SK-N-SH (cell line): ENCODE data around the gene RCOR1. TPM values are rescaled to one million over a fixed set of nuclear protein-coding genes. Genes with fewer than 3 reads are reported as not detected.

ENCODE experiments used
- CTCF ChIA-PET: fragments of 300-600, 350-600 bp; formaldehyde crosslinking; extraction: SDS; loops from one replicate; lab custom pipeline; 2021; lab: Yijun Ruan, JAX
- POLR2A ChIA-PET: fragments of 350-600 bp; sonication (Branson Sonifier 250); formaldehyde crosslinking; extraction: SDS; loops from one replicate; lab custom pipeline; 2020; ENCODE audit warnings: antibody characterized with exemption, inconsistent platforms; lab: Yijun Ruan, JAX
- DNase-seq: peaks from one replicate; pipeline ENCODE4 v3.0.0; 2012
- H2AFZ ChIP-seq: fragments of 200-600 bp; sonication (generic); 2 replicates; pipeline ENCODE4 v1.8.1; 2016; ENCODE audit warnings: antibody characterized with exemption, mild to moderate bottlenecking, low read depth
- H3F3A ChIP-seq: fragments of 200-600 bp; sonication (generic); replicated peaks from 2 replicates; pipeline ENCODE3; 2016; ENCODE audit warnings: antibody characterized with exemption, mild to moderate bottlenecking; ENCODE audit not compliant: insufficient read depth
- H3K27ac ChIP-seq, 2 experiments: fragments of 200-500 bp in 1 of 2; fragments of 200-600 bp in 1 of 2; sonication (Bioruptor generic) in 1 of 2; sonication (generic), shearing (Covaris generic) in 1 of 2; 2 replicates each; pipeline versions ENCODE4 v1.5.1 to v1.6.1; 2014 to 2016; ENCODE audit warnings: low read depth in 2 of 2, inconsistent platforms in 1 of 2, low read length in 1 of 2, mild to moderate bottlenecking in 1 of 2, mixed read lengths in 1 of 2
- H3K27me3 ChIP-seq: fragments of 200-600 bp; sonication (generic), shearing (Covaris generic); 2 replicates; pipeline ENCODE4 v1.6.1; 2016; ENCODE audit warnings: mixed run types; ENCODE audit not compliant: insufficient read depth
- H3K36me3 ChIP-seq, 2 experiments: fragments of 200-500 bp in 1 of 2; fragments of 200-600 bp in 1 of 2; sonication (Bioruptor generic) in 1 of 2; sonication (generic) in 1 of 2; replicated peaks in 1 of 2; 2 replicates each; pipeline versions ENCODE3 to v1.5.1; 2014 to 2016; ENCODE audit warnings: low read length in 1 of 2, mild to moderate bottlenecking in 1 of 2; ENCODE audit not compliant: insufficient read depth in 2 of 2, control insufficient read depth in 1 of 2
- H3K4me1 ChIP-seq, 2 experiments: fragments of 200-500 bp in 1 of 2; fragments of 200-600 bp in 1 of 2; sonication (Bioruptor generic) in 1 of 2; sonication (generic), shearing (Covaris generic) in 1 of 2; 2 replicates each; pipeline versions ENCODE4 v1.5.1 to v1.6.1; 2014 to 2016; ENCODE audit warnings: low read depth in 1 of 2, low read length in 1 of 2, mixed run types in 1 of 2; ENCODE audit not compliant: insufficient read depth in 2 of 2, control insufficient read depth in 1 of 2
- H3K4me2 ChIP-seq: fragments of 200-600 bp; sonication (generic), shearing (Covaris generic); 2 replicates; pipeline ENCODE4 v1.6.1; 2017; ENCODE audit warnings: mixed run types
- H3K4me3 ChIP-seq, 2 experiments: fragments of 200-500 bp in 1 of 2; fragments of 200-600 bp in 1 of 2; sonication (Bioruptor generic) in 1 of 2; sonication (generic), shearing (Covaris generic) in 1 of 2; 2 replicates each; pipeline versions ENCODE4 v1.5.1 to v1.8.1; 2014 to 2016; ENCODE audit warnings: low read depth in 2 of 2, inconsistent platforms in 1 of 2, low read length in 1 of 2, mild to moderate bottlenecking in 1 of 2, mixed read lengths in 1 of 2, moderate library complexity in 1 of 2
- H3K79me2 ChIP-seq: fragments of 200-600 bp; sonication (generic); 2 replicates; pipeline ENCODE4 v1.8.1; 2017; ENCODE audit warnings: mild to moderate bottlenecking; ENCODE audit not compliant: insufficient read depth
- H3K9ac ChIP-seq: fragments of 200-600 bp; sonication (generic); 2 replicates; pipeline ENCODE4 v1.6.1; 2017; ENCODE audit warnings: mixed run types
- H3K9me2 ChIP-seq: fragments of 200-600 bp; sonication (generic); 2 replicates; pipeline ENCODE4 v1.6.1; 2017; ENCODE audit warnings: mixed run types
- H3K9me3 ChIP-seq: fragments of 200-600 bp; sonication (generic); 2 replicates; pipeline ENCODE4 v1.6.1; 2017; ENCODE audit warnings: mixed run types, mild to moderate bottlenecking, moderate library complexity
- H4K20me1 ChIP-seq: fragments of 200-600 bp; sonication (generic); 2 replicates; pipeline ENCODE4 v1.6.1; 2017; ENCODE audit warnings: mild to moderate bottlenecking, mixed run types; ENCODE audit not compliant: insufficient read depth
- CTCF ChIP-seq: fragments of 200-600 bp; sonication (generic); IDR thresholded peaks from 2 replicates; pipeline ENCODE4 v1.6.1; 2017; ENCODE audit warnings: antibody characterized with exemption, mild to moderate bottlenecking, moderate library complexity
- EP300 ChIP-seq, 2 experiments: IDR thresholded peaks; 2 replicates each; pipeline versions ENCODE4 v1.4.0 to v1.6.1; 2012; ENCODE audit warnings: borderline replicate concordance in 1 of 2, low read depth in 1 of 2, low read length in 1 of 2
- MXI1 ChIP-seq: IDR thresholded peaks from 2 replicates; pipeline ENCODE4 v1.6.1; 2012; ENCODE audit warnings: mild to moderate bottlenecking, low read depth, low read length, improper control_type of control experiment
- NFIC ChIP-seq: IDR thresholded peaks from 2 replicates; pipeline ENCODE4 v1.4.0; 2012; ENCODE audit warnings: borderline replicate concordance
- POLR2AphosphoS5 ChIP-seq: IDR thresholded peaks from 2 replicates; pipeline ENCODE4 v1.6.1; 2012; ENCODE audit warnings: low read depth, low read length
- RAD21 ChIP-seq: IDR thresholded peaks from 2 replicates; pipeline ENCODE4 v1.6.1; 2012; ENCODE audit warnings: mild to moderate bottlenecking, low read length
- RCOR1 ChIP-seq: fragments of 150-350 bp; IDR thresholded peaks from 2 replicates; pipeline ENCODE4 v1.6.1; 2017; ENCODE audit warnings: antibody characterized with exemption, low read length
- SMC3 ChIP-seq: IDR thresholded peaks from 2 replicates; pipeline ENCODE4 v1.6.1; 2012; ENCODE audit warnings: low read depth, low read length, improper control_type of control experiment
- TCF12 ChIP-seq: IDR thresholded peaks from 2 replicates; pipeline ENCODE4 v1.4.0; 2012
- TEAD4 ChIP-seq: IDR thresholded peaks from 2 replicates; pipeline ENCODE4 v1.4.0; 2012; ENCODE audit warnings: mild to moderate bottlenecking, borderline replicate concordance; ENCODE audit not compliant: insufficient read depth
- YY1 ChIP-seq: IDR thresholded peaks from 2 replicates; pipeline ENCODE4 v1.4.0; 2012; ENCODE audit warnings: low read depth, mild to moderate bottlenecking
- WGBS: methylation state at CpG from one replicate; pipeline ENCODE4 v1.1.6; 2017; ENCODE audit warnings: low lambda C conversion rate; 5-methylcytosine and 5-hydroxymethylcytosine counted together
- polyA plus RNA-seq, 3 experiments: library from polyadenylated mRNA; depleted of rRNA; stranded (reverse); fragments of >200 nt; gene quantifications; 2 replicates each; pipeline ENCODE4 v1.2.3, GENCODE V29; 2012
- TF ChIP-seq, protein P1 (sequence below): IDR thresholded peaks from 2 replicates; pipeline ENCODE4 v1.4.0; 2012; ENCODE audit warnings: low read depth, borderline replicate concordance
- TF ChIP-seq, protein P2 (sequence below): IDR thresholded peaks from 2 replicates; pipeline ENCODE4; 2012
- TF ChIP-seq, protein P3 (sequence below): IDR thresholded peaks from 2 replicates; pipeline ENCODE4 v1.6.1; 2012; ENCODE audit warnings: mild to moderate bottlenecking, low read depth, low read length, moderate library complexity

Gene RCOR1
- polyA plus RNA-seq, 1 of the 3 experiments (the other 2 are of a cell fraction): 8.5 TPM

DNA sequence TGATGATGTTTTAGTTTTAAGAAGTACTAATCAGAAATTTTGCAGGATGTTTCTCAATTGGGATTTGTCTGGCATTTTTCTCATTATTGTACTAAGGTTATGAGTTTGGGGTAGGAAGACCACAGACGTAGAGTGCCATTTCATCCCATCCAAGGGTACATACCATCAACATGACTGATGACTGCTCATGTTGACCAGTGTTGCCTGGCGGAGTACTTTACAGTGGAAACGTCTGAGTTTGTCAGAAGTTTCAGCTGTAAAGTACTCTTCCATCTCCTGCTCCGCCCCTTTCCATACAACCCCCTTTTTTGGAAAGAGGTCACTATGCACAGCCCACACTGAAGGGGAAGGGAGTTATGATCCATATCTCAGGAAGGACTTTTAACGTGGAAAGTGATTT, 74.2 kb downstream of the RCOR1 start:
- ChIA-PET CTCF (no interaction called here), POLR2A (no interaction called here)
- Histone ChIP-seq H3F3A (no peaks in the 10 kb centered on the region), H4K20me1 (peaks cover 20% of the 10 kb centered on the region), H3K4me3 (no peak overlapping the region), H2AFZ (no peak overlapping the region), H3K9ac (no peak overlapping the region), H3K27ac (no peak overlapping the region), H3K36me3 (no peaks in the 10 kb centered on the region), H3K79me2 (peaks cover 84% of the 10 kb centered on the region), H3K9me3 (no peaks in the 10 kb centered on the region), H3K9me2 (no peaks in the 10 kb centered on the region), H3K4me2 (no peak overlapping the region), H3K4me1 (peaks cover 0 to 12% of the 10 kb centered on the region in 2 experiments; a peak in 3 of 4 replicates), H3K27me3 (no peaks in the 10 kb centered on the region)
- no peak for TF ChIP-seq TCF12
- TF ChIP-seq RCOR1: no peak
- TF ChIP-seq, protein P1, sequence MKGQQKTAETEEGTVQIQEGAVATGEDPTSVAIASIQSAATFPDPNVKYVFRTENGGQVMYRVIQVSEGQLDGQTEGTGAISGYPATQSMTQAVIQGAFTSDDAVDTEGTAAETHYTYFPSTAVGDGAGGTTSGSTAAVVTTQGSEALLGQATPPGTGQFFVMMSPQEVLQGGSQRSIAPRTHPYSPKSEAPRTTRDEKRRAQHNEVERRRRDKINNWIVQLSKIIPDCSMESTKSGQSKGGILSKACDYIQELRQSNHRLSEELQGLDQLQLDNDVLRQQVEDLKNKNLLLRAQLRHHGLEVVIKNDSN: no peak
- TF ChIP-seq MXI1: no peak
- TF ChIP-seq, protein P2, sequence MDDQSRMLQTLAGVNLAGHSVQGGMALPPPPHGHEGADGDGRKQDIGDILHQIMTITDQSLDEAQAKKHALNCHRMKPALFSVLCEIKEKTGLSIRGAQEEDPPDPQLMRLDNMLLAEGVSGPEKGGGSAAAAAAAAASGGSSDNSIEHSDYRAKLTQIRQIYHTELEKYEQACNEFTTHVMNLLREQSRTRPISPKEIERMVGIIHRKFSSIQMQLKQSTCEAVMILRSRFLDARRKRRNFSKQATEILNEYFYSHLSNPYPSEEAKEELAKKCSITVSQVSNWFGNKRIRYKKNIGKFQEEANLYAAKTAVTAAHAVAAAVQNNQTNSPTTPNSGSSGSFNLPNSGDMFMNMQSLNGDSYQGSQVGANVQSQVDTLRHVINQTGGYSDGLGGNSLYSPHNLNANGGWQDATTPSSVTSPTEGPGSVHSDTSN: no peak
- TF ChIP-seq, protein P3, sequence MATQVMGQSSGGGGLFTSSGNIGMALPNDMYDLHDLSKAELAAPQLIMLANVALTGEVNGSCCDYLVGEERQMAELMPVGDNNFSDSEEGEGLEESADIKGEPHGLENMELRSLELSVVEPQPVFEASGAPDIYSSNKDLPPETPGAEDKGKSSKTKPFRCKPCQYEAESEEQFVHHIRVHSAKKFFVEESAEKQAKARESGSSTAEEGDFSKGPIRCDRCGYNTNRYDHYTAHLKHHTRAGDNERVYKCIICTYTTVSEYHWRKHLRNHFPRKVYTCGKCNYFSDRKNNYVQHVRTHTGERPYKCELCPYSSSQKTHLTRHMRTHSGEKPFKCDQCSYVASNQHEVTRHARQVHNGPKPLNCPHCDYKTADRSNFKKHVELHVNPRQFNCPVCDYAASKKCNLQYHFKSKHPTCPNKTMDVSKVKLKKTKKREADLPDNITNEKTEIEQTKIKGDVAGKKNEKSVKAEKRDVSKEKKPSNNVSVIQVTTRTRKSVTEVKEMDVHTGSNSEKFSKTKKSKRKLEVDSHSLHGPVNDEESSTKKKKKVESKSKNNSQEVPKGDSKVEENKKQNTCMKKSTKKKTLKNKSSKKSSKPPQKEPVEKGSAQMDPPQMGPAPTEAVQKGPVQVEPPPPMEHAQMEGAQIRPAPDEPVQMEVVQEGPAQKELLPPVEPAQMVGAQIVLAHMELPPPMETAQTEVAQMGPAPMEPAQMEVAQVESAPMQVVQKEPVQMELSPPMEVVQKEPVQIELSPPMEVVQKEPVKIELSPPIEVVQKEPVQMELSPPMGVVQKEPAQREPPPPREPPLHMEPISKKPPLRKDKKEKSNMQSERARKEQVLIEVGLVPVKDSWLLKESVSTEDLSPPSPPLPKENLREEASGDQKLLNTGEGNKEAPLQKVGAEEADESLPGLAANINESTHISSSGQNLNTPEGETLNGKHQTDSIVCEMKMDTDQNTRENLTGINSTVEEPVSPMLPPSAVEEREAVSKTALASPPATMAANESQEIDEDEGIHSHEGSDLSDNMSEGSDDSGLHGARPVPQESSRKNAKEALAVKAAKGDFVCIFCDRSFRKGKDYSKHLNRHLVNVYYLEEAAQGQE: no peak
- TF ChIP-seq SMC3: no peak
- TF ChIP-seq EP300 (IDR thresholded peaks at IDR 0.05; ENCODE audit: borderline replicate concordance in 1 of 2, low read depth in 1 of 2, low read length in 1 of 2): no peak
- no peak for TF ChIP-seq TEAD4
- WGBS: 86% methylated on average over 5 of the region's 5 CpGs
- DNase-seq: no peak

GRCh38 chr14:102667703-102668102, 75.3 kb downstream of the RCOR1 start:
- no peaks in the 10 kb centered on the region for H3K27me3 ChIP-seq
- no peaks in the 10 kb centered on the region for H3K9me2 ChIP-seq
- TF ChIP-seq RCOR1: no peak
- no peak for TF ChIP-seq RAD21
- TF ChIP-seq CTCF: no peak
- no peak for TF ChIP-seq YY1
- TF ChIP-seq NFIC: no peak
- no peak for TF ChIP-seq TEAD4
- TF ChIP-seq POLR2AphosphoS5: no peak
- TF ChIP-seq, protein P1: no peak
- H3K9ac ChIP-seq: no peak overlapping the region
- POLR2A ChIA-PET: no interaction called here
- CTCF ChIA-PET: interaction anchor here (0.6 to 1.3 kb wide), 3 partner anchors 13 to 130 kb away, joined by 3 read pairs; no protein-coding TSS in a partner anchor
- peaks cover 85% of the 10 kb centered on the region for H3K79me2 ChIP-seq
- H3K4me2 ChIP-seq: no peak overlapping the region
- H3K4me1 ChIP-seq: peaks cover 0 to 7% of the 10 kb centered on the region in 2 experiments; a peak in 3 of 4 replicates
- no peaks in the 10 kb centered on the region for H3K9me3 ChIP-seq
- H3K27ac ChIP-seq: no peak overlapping the region
- DNase-seq: no peak
- no peaks in the 10 kb centered on the region for H3K36me3 ChIP-seq
- H3F3A ChIP-seq: no peaks in the 10 kb centered on the region
- H4K20me1 ChIP-seq: peaks cover 21% of the 10 kb centered on the region
- H3K4me3 ChIP-seq: no peak overlapping the region
- no peak overlapping the region for H2AFZ ChIP-seq
- WGBS: 98% methylated on average over 2 of the region's 2 CpGs
